NT2/D1 (cell line): ENCODE results near the gene ELOB.
"Not testable (repeated sequence)": the region's sequence is repeated elsewhere in the genome, so short reads cannot be mapped to it uniquely, and the experiment has no call there.

Experiments used
- DNase-seq: peaks from one replicate; pipeline ENCODE4 v3.0.0-alpha.2; 2011; ENCODE audit warnings: low read depth, low spot score
- H3K27me3 ChIP-seq: 2 replicates; pipeline ENCODE4 v1.6.0; 2011; ENCODE audit warnings: mild to moderate bottlenecking; ENCODE audit not compliant: insufficient read length, insufficient read depth
- H3K36me3 ChIP-seq: 2 replicates; pipeline ENCODE4 v1.6.1; 2011; ENCODE audit warnings: mild to moderate bottlenecking, low read length, mixed read lengths; ENCODE audit not compliant: insufficient read depth, insufficient read length
- H3K4me1 ChIP-seq: 2 replicates; pipeline ENCODE4 v1.5.1; 2011; ENCODE audit not compliant: insufficient read depth, insufficient read length
- H3K4me3 ChIP-seq: 2 replicates; pipeline ENCODE4 v1.5.1; 2011; ENCODE audit warnings: low read depth; ENCODE audit not compliant: insufficient read length
- H3K9ac ChIP-seq: 2 replicates; pipeline ENCODE4 v1.6.0; 2011; ENCODE audit warnings: low read depth; ENCODE audit not compliant: insufficient read length
- H3K9me3 ChIP-seq: 2 replicates; pipeline ENCODE4 v1.5.1; 2011; ENCODE audit warnings: mild to moderate bottlenecking, low read length; ENCODE audit not compliant: insufficient read depth
- SUZ12 ChIP-seq: IDR thresholded peaks from 2 replicates; pipeline ENCODE4 v1.6.1; 2011; ENCODE audit not compliant: insufficient read length, insufficient read depth; ENCODE audit errors: extremely low read depth
- YY1 ChIP-seq: IDR thresholded peaks from 2 replicates; pipeline ENCODE4 v1.6.1; 2011; ENCODE audit not compliant: insufficient read length, insufficient read depth
- ZNF274 ChIP-seq: IDR thresholded peaks from 2 replicates; pipeline ENCODE4 v1.6.1; 2011; ENCODE audit warnings: mild to moderate bottlenecking, low read depth, low read length

The ELOB gene

DNA sequence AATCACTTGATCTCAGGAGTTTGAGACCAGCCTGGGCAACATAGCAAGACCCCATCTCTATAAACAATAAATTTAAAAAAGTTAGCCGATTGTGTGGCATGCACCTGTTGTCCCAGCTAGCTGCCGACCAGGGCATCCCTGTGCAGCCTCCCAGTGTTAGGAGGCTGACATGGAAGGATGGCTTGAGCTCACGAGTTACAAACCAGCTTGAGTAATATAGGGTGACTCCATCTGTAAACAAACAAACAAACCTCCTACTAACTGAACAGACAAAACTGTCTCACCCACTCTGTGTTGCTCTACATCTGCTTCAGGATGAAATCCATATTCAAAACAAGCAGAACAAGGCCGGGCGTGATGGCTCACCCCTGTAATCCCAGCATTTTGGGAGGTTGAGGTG lies 50.2 kb downstream of the ELOB start:
- Histone ChIP-seq H3K9me3 (no peaks in the 10 kb centered on the region), H3K9ac (no peak overlapping the region), H3K4me3 (no peak overlapping the region), H3K4me1 (peaks cover 2% of the 10 kb centered on the region), H3K27me3 (no peaks in the 10 kb centered on the region), H3K36me3 (no peaks in the 10 kb centered on the region)
- no peak for DNase-seq
- TF ChIP-seq ZNF274 (no peak), SUZ12 (no peak), YY1 (no peak)

- H3K27me3 ChIP-seq = no peaks in the 10 kb centered on the region
- no peak for DNase-seq
- peaks cover 5% of the 10 kb centered on the region for H3K4me1 ChIP-seq
- H3K4me3 ChIP-seq = no peak overlapping the region
- no peak for TF ChIP-seq ZNF274
- TF ChIP-seq SUZ12 = no peak
- TF ChIP-seq YY1 = no peak
- no peak overlapping the region for H3K9ac ChIP-seq
- H3K36me3 ChIP-seq = no peaks in the 10 kb centered on the region
- H3K9me3 ChIP-seq = no peaks in the 10 kb centered on the region
Observed at GRCh38 chr16:2724816-2725348, 52.2 kb downstream of the ELOB start.

DNA sequence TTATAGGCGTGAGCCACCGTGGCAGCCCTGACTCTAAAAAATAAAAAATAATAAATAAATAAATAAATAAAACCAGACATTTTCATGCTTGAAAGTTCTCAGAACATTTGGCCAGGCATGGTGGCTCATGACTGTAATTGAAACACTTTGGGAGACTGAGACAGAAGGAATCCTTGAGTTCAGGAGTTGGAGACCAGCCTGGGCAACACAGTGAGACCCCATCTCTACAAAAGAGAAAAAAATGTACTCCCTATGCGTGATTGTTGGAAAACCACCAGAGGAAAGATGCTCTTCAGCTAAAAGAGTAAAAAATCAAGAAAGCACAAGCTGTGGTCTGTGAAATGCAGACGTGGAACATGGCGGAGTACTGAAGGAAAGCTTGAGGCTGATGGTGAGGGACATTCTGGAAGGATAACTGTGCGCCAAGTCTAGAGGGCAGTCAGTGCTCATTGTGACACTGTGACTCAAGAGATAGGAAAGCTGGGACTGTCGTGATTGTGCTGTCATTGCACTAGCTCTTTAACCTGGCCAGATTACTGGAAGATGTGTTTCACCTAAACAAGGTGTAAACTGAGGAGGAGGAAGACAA lies 52.9 kb downstream of the ELOB start:
- Histone ChIP-seq H3K27me3 (no peaks in the 10 kb centered on the region), H3K36me3 (no peaks in the 10 kb centered on the region), H3K9ac (no peak overlapping the region), H3K9me3 (no peaks in the 10 kb centered on the region), H3K4me1 (peaks cover 12% of the 10 kb centered on the region), H3K4me3 (no peak overlapping the region)
- DNase-seq = no peak
- TF ChIP-seq YY1 (no peak), SUZ12 (no peak), ZNF274 (no peak)

GRCh38 chr16:2721634-2722173 lies 55.4 kb downstream of the ELOB start:
- not testable (repeated sequence) for H3K36me3 ChIP-seq, DNase-seq, H3K27me3 ChIP-seq, H3K9me3 ChIP-seq
- peak overlapping the region; percentile 71 for H3K9ac ChIP-seq
- H3K4me3 ChIP-seq = peak overlapping the region; percentile 51
- peaks cover 28% of the 10 kb centered on the region for H3K4me1 ChIP-seq
